Measurements from ENCODE around the gene TRIM27.
"Not testable (repeated sequence)": the region's sequence is repeated elsewhere in the genome, so short reads cannot be mapped to it uniquely, and the experiment has no call there.

TRIM27 gene

DNA sequence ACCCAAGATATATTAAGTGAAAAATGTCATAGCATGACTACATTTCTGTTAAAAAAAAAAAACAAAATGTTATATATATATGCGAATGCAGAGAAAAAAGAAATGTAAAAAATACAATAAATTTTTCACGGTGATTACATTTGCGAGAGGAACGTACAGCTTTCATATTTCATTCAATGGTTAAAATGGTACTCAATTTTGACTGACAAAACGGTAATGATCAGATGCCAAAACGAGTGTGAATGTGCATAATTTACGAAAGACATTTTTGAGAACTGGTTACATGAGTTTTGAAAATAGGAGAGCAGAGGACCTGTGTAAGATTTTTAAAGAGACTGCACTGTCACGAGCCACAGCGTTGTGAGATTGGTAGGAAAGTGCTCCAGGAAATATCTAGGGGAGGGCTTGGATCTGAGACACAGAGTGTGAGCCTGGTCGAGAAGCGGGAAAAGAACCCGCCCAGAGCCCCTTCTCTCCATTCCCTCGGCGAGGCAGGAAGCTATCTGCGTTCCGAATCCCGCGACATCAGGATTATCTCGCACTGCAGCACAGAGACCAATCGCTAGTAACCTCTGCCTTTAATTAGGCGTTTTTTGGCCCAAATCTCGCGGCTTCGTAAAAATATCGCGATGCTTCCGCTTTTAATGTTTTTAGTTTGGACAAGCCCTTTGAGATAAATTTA lies 28.5 kb downstream of the TRIM27 start:
- DNase-seq, result peak; percentile 96 to 97

DNA sequence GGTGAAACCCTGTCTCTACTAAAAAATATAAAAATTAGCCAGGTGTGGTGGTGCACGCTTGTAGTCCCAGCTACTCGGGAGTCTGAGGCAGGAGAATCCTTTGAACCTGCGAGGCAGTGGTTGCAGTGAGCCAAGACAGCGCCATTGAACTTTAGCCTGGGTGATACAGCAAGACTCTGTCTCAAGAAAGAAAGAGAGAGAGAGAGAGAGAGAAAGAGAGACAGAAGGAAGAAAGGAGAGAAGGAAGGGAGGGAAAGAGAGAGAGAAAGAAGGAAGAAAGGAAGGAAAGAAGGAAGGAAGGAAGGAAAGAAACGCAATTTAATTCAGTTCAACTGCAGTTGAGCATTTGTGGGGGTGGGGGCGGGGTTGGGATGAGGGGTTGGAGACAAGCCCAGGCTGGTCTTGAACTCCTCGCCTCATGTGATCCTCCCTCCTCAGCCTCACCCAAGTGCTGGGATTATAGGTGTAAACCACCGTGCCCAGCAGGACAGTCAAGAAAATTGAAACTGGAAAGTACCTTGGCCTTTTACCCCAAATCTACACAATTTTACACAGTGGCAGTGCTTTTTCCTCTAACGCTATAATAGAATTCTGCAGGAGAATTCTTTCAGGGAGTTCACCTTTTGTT lies 30.5 kb downstream of the TRIM27 start:
- DNase-seq, result no peak

DNA sequence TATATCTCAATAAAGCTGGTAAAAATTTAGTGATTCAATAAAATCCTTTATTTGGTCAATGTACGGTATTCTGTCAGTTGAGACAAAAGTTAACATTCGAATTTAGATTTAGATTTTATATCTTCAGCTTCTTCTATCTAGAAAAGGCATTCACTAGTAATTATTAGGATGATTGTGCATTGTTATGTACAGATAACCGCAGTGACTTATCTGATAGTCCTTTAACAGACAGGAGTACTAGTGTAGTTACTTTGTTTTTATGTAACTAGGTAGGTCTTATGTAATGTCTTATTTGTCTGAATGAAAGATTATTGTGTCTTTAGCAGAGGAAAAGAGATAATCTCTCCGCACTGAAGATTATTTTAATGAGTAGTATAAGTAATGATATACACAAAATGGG lies 31.3 kb downstream of the TRIM27 start:
- DNase-seq, result no peak

DNA sequence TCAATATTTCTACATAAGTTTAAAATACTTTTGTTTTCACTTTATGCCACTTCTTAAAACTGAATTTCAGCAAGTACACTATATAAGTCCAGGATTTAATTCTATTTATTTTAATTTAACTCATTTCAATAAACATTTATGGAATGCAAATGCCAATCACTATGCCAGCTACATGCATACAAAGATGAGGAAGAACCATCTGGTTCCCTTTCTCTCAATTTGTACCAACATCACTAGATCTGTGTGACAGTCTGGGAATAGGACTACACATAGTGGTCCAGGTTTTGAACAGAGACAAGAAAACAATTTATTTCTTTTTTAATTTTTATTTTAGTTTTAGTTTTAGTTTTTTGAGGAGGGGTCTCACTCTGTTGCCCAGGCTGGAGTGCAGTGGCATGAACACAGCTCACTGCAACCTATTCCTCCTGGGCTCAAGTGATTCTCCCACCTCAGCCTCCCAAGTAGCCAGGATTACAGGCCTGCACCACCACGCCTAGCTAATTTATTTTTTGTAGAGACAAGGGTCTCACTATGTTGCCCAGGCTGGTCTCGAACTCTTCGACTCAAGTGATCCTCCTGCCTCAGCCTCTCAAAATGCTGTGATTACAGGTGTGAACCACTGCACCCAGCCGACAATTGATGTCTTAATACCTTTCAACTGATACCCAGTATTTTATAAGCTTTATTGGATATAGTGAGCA lies 35.8 kb downstream of the TRIM27 start:
- DNase-seq, result no peak

DNA sequence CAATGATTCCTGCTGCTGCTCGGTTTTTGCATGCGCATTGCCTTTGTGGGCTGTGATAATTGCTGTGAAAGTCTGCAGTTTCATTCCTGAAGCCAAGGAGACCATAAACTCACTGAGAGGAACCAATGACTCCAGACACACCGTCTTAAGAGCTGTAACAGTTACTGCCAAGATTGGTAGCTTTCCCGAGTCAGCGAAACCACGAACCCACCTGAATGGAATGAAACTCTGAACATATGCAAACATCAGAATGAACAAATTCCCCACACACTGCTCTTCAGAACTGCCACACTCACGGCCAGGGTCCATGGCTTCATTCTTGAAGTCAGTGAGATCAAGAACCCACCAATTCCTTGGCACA lies 37.7 kb downstream of the TRIM27 start:
- DNase-seq, result no peak

DNA sequence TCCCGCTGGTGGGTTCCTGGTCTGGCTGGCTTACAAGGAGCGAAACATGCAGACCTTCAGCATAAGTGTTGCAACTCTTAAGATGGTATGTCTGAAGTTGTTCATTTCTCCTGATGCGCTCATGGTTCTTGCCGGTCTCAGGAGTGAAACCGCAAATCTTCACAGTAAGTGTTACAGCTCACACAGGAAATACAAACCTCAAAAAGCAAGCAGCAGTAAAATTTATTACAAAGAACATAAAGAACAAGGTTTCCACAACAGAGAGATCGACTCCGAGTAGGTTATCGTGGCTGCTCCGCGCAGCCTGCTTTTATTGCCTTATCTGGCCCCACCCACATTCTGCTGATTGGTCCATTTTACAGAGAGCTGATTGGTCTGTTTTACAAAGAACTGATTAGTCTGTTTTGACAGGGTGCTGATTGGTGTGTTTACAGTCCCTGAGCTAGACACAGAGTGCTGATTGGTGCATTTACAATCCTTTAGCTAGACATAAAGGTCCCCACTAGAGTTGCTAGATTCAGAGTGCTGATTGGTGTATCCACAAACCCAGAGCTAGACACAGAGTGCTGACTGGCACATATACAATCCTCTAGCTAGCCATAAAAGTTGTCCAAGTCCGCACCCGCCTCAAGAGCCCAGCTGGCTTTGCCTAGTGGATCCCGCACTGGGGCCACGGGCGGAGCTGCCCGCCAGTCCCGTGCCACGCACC lies 39.2 kb downstream of the TRIM27 start:
- DNase-seq, result peak; percentile 4 to 36

DNA sequence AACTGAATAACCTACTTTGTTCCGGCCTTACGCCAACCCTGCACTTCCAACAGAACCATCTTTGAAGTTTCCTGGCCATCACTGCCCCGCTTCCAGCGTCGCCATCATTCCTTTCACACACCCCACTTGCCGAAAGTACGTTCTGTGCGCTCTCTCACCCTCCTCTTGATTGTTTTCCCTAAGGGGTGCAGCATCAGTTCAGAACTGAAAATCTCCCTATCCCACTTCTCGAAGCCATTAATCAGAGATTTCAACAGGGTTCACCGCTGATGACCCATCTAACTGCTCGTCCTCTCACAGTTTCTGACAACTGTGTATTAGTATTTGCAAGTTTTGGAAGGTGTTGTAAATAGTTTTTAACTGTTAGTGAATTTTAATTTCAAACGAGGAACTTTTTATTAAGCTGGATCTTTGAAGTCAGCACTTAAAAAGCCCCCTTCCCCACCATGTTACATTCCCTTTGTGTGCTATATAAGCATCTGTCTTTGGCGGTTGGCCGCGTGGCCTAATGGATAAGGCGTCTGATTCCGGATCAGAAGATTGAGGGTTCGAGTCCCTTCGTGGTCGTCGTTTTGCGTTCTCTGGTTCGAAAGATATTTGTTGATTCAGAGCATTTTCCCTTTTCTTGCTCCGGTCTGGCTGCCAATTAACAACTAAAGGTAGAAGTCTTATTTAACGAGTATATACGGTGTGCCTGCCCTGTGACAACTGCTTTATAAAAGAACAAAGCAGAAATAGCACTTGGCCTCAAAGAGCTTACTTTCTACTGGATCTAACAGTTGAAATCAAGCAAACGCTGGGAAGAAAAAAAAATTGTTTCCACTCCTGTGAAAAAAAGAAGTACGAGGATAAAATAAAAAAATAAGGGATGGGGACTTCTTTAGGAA lies 42.6 kb downstream of the TRIM27 start:
- no peak for DNase-seq

DNA sequence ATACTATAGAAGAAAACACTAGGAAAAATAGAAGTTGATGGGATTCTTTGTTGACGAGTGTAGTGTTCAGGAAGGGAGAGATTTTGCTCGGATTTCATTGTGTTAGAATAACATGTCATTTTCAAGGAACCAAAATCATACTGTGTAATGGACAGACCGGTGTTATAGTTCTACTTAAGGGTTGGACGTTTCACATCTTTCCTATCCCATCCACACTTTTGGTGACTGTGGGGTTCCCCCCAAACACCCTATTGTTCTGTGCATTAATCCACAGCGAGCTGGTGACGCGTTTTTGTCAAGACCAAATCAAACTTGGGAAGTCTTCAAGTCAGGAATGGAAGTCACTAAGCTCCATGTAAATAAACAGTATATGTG lies 43.3 kb downstream of the TRIM27 start:
- DNase-seq, result no peak

DNA sequence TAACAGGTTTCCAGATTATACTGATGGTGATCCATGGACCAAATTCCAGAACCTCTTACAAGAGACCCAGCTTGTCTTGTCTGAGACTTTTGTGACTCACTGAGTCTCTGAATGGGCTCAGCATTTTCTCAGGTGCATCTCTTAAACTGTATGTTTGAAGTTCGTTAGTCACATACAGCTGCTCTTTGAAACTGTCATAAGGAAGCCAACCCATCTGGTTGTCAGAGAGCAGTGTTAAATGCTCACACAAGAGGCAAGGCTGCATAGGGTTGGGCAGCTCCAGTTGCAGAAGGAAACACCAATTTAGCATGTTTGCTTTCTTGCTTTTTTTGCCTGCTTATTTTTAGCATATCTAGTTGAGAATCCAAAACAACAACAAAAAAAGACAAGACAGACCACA lies 47.1 kb downstream of the TRIM27 start:
- no peak for DNase-seq

DNA sequence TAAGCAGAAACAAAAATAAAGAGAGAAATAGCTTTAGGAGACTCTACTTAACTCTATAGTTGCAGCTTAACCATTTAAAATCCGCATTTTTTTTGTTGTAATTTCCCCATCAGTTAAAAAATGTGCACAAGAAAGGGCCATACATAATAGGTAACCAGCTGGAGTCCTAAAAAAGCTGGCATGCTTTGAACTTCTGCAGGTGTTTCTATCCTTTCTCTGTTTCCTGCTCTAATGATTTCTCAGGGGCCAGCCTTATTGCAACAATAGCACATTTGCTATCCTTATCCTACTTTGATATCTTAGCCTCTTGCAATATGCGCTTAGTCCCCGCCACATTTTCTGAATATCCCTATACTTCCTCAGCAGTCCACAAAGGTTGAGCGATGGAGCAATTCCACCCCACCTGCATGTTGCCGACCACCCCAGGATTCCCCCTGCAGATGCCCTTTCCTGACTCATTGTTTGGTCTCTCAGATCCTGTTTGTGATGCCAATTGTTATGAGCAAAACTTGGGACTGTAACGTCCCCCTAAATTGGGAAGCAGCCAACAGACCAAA lies 48.5 kb downstream of the TRIM27 start:
- no peak for DNase-seq

DNA sequence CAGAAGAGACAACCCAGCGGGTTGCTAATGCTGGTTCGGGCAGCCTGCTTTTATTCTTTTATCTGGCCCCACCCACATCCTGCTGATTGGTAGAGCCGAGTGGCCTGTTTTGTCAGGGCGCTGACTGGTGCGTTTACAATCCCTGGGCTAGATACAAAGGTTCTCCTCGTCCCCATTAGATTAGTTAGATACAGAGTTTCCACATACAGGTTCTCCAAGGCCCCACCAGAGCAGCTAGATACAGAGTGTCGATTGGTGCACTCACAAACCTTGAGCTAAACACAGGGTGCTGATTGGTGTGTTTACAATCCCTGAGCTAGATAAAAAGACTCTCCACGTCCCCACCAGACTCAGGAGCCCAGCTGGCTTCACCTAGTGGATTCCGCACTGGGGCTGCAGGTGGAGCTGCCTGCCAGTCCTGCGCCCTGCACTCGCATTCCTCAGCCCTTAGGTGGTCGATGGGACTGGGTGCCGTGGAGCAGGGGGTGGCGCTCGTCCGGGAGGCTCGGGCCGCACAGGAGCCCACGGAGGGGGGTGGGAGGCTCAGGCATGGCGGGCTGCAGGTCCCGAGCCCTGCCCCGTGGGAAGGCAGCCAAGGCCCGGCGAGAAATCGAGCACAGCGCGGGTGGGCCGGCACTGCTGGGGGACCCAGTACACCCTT lies 51.5 kb downstream of the TRIM27 start:
- not testable (repeated sequence) for DNase-seq

DNA sequence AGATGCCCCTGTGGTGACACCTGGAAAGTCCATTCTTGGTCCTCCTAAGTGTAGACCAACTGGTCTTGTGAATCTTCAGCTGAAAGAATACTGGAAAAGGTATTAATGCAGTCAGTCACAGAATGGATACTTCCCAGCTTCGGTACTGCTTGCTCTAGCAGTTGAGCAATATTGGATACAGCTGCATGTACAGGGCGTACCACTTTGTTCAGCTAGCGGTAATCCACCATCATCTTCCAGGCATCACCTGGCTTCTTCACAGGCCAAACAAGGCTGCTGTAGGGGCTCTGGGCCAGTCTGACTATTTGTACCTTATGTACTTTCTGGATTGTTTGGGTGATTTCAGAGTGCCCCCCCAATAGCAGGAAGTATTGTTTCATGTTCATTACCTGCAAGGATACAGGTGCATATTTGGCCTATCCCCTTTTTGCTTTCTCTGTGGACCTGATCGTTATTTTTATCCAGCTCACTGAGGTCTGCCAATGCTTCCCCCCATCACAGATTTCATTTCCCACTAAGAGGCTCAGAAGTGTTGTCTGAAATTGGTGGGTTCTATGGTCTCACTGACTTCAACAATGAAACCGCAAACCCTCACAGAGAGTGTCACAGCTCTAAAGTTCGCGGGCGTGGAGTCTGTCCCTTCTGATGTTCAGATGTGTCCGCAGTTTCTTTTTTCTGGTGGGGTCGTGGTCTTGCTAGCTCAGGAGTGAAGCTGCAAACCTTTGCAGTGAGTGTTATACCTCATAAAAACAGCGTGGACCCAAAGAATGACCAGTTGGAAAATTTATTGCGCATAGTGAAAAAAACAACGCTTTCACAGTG lies 52.2 kb downstream of the TRIM27 start:
- no peak for DNase-seq

DNA sequence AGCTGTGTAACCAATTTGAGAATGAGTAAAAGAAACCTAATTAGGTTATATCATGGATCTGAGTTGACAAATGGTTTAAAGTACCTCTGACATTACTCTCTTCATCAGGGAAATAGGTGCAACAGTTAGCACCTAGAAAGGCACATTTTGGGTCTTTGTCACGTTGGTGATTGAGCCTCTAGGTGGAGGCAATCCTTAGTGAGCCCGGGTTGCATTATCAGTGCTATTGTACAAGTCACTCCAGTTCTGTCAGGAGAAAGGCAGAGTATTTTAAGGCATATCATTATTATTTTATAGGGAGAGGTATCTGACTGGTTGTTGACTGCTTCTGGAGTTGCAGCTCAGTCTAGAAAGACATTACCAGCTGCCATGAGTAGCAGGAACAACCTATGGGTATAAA lies 54.9 kb downstream of the TRIM27 start:
- peak in 1 of 2 experiments; percentile 9 for DNase-seq

DNA sequence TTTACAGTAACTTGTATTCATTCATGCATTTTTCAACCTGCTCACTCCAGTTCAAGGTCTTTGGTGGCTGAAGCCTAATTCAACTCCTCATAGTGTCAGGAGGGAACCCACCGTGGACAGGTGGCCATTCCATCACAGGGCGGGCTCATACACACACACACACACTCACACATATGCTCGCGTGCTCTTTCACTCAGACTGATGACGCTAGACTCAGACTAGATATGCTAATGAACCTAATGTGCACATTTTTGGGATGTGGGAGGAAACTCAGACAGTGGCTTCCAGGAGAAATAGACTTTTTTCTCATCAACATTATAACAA lies 56.7 kb downstream of the TRIM27 start:
- no peak for DNase-seq

DNA sequence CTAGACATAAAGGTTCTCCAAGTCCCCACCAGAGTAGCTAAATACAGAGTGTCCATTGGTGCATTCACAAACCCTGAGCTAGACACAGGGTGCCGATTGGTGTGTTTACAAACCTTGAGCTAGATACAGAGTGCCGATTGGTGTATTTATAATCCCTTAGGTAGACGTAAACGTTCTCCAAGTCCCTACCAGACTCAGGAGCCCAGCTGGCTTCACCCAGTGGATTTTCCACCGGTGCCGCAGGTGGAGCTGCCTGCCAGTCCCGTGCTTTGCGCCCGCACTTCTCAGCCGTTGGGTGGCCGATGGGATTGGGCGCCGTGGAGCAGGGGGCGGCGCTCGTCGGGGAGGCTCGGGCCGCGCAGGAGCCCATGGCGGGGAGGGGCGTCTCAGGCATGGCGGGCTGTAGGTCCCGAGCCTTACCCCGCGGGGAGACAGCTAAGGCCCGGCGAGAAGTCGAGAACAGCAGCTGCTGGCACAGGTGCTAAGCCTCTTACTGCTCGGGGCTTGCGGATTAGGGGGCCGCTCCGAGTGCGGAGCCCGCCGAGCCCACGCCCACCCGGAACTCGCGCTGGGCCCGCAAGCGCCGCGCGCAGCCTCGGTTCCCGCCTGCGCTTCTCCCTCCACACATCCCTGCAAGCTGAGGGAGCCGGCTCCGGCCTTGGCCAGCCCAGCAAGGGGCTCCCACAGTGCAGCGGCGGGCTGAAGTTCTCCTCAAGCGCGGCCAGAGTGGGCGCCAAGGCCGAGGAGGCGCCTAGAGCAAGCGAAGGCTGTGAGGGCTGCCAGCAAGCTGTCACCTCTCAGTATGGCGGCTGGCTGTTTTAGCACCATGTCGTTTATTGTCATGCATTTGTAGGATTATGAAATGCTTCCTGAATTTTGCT lies 57.3 kb downstream of the TRIM27 start:
- DNase-seq, result peak; percentile 48 to 61

DNA sequence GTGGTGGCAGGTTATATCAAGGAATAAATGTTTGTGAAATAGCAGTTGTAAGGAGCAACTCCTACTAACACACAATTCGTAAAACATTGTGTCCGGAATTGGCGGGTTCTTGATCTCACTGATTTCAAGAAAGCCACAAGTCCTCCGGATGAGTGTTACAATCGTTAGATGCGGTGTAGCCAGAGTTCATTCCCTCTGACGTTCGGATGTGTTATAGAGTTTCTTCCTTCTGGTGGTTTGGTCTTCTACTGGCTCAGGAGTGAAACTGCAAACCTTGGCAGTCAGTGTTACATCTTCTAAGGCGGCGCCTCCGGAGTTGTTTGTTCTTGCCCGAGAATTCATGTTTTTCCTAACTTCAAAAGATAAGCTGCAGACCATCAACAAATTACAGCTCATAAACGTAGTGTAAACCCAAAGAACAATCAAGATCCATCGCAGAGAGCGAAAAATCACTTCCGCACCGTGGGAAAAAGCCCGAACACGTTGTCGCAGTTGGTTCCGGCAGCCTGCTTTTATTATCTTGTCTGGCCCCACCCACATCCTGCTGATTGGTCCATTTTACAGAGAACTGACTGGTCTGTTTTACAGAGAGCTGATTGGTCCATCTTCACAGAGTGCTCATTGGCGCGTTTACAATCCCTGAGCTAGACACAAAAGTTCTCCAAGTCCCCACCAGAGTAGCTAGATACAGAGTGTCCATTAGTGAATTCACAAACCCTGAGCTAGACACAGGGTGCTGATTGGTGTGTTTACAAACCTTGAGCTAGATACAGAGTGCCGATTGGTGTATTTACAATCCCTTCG lies 58.2 kb downstream of the TRIM27 start:
- peak; percentile 12 to 13 for DNase-seq

DNA sequence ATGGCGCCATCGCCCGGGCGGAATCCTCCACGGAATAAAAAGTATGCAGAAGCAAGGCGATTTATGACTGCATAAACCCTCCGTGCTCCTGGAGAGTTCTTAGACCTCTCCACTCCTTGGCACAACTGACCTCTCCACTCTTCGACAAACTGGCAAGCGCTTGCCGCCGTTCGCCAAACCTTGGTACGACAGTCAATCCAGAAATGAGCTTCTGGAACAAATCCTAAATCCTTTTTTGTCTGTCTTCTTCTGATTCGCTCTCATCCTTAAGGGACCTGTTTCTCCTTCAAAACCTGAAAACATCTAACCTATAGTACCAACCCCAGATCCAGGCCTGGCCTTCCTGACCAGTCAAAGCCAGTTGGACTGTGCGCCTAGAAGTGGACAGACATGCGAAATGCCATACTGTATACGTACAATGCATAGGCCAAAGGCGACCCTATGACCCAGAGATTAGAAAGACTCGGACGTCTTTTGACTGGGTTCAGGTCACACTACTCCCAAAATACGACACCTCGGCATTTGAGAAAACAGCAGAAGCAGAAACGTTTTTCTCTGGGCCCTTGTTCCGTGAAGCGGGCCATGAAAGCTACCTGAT lies 59.4 kb downstream of the TRIM27 start:
- DNase-seq, result no peak

DNA sequence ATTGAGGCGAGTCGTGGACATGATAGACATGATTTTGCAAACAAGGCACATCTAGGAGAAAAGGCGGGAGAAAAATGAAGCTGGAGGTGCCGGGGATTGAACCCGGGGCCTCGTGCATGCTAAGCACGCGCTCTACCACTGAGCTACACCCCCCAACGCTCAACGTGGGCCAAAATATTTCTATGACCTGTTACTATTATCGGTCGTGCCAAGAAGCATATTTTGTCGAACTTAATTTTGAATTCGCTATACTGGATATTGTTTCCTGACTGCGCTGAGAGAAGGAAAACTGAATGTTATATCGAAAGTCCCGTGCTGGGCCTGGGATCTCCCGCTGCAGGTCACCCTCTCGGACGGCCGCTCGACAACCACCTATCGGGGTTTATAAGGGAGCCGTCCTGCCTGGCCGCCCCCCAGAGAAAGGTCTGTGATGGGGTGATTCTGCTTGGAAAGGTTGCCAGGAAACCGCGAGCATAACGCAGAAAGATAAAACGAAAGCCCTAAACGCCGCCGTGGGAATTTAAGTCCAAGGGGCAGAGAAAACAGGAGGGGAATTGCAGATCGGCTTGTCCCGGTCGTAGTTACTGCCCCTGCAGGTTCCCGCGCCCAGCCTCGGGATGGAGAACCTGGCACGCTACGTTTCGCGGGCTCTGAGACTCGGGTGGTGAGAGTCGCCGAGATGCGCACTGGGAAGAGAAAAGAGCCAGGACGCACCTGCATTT lies 60.0 kb downstream of the TRIM27 start:
- DNase-seq, result peak; percentile 80 to 84
